Measurements from ENCODE around the gene SHC2.
"Not testable (repeated sequence)": the region's sequence is repeated elsewhere in the genome, so short reads cannot be mapped to it uniquely, and the experiment has no call there.

The SHC2 gene

GRCh38 chr19:492091-492531, 31.3 kb upstream of the SHC2 start:
- FAIRE-seq: no peak

- FAIRE-seq: no peak
Measured at GRCh38 chr19:491146-491741, 30.4 kb upstream of the SHC2 start.

- no peak for FAIRE-seq
Measured at GRCh38 chr19:489418-490196, 28.8 kb upstream of the SHC2 start.

GRCh38 chr19:488505-489417, 27.9 kb upstream of the SHC2 start:
- FAIRE-seq: no peak

GRCh38 chr19:485583-486236, 24.9 kb upstream of the SHC2 start:
- no peak for FAIRE-seq

GRCh38 chr19:485077-485476, 24.2 kb upstream of the SHC2 start:
- no peak for FAIRE-seq

- no peak for FAIRE-seq
Measured at GRCh38 chr19:484494-484893, 23.7 kb upstream of the SHC2 start.

- no peak for FAIRE-seq
Measured at GRCh38 chr19:483332-484072, 22.7 kb upstream of the SHC2 start.

- FAIRE-seq: no peak
Measured at GRCh38 chr19:482186-483041, 21.6 kb upstream of the SHC2 start.

- FAIRE-seq: not testable (repeated sequence)
Measured at GRCh38 chr19:481100-481499, 20.3 kb upstream of the SHC2 start.

- FAIRE-seq: no peak
Measured at GRCh38 chr19:480016-480855, 19.4 kb upstream of the SHC2 start.

- FAIRE-seq: no peak
Measured at GRCh38 chr19:478976-479375, 18.1 kb upstream of the SHC2 start.

- FAIRE-seq: no peak
Measured at GRCh38 chr19:478236-478903, 17.5 kb upstream of the SHC2 start.

- no peak for FAIRE-seq
Measured at GRCh38 chr19:475360-475759, 14.5 kb upstream of the SHC2 start.

GRCh38 chr19:474126-475078, 13.6 kb upstream of the SHC2 start:
- FAIRE-seq: no peak

- FAIRE-seq: no peak
Measured at GRCh38 chr19:472005-472858, 11.4 kb upstream of the SHC2 start.

GRCh38 chr19:470701-471100, 9.9 kb upstream of the SHC2 start:
- FAIRE-seq: no peak

Measured in endometrium (tissue), 2 donors.